GM21381 (cell line): ENCODE measurements around the gene PLCG2.
"Not testable (repeated sequence)": the region's sequence is repeated elsewhere in the genome, so short reads cannot be mapped to it uniquely, and the experiment has no call there.

ENCODE experiments used
- ATAC-seq: cut with Tn5 transposase; IDR thresholded peaks from one replicate; pipeline ENCODE4 v1.9.1; 2021; ENCODE audit warnings: mild to moderate bottlenecking, moderate library complexity; ENCODE audit not compliant: unreplicated experiment

Gene PLCG2

DNA sequence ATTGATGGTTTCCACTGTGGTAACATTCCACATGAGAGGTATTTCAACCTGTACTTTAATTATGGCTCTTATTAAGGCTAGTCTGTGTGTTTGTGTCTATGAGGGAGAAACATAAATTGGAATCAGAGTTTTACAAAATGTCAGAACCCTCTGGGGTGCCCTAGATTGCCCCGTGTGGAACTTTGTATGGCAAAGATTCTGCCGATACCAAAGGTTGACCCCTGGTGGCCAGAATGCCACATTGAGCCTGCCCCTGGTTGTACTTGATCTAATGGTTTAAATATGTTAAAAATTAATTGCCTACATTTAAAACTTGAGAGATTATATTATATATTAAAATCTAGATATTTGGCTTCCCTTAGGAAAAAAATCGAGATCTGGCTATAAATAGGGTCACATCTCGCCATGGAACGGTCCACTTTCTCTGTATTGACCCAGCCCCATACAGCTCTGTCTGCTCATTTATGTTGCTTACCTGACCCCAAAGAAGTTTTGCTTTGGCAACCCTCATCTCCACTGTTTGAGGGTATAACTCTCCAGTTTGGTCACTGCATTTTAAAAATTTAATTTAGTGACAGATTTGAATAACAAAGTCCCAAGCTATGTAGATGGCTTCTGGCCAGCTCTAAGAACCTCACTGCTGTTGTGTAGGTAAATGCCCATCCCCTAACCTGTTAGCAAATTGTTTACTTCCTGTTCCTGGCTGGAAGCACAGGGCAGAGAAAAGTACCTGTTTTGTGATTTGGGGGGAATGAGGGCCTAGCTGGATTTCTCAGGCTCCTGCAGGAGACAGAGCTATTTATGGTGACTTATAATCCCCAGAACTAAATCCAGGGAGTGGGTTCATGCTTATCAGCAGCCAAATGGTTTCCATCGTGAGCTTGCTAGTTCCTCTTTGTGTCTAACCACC lies 95.0 kb downstream of the PLCG2 start:
- ATAC-seq: peak; percentile 78

GRCh38 chr16:81875461-81875860 lies 96.4 kb downstream of the PLCG2 start:
- no peak for ATAC-seq

DNA sequence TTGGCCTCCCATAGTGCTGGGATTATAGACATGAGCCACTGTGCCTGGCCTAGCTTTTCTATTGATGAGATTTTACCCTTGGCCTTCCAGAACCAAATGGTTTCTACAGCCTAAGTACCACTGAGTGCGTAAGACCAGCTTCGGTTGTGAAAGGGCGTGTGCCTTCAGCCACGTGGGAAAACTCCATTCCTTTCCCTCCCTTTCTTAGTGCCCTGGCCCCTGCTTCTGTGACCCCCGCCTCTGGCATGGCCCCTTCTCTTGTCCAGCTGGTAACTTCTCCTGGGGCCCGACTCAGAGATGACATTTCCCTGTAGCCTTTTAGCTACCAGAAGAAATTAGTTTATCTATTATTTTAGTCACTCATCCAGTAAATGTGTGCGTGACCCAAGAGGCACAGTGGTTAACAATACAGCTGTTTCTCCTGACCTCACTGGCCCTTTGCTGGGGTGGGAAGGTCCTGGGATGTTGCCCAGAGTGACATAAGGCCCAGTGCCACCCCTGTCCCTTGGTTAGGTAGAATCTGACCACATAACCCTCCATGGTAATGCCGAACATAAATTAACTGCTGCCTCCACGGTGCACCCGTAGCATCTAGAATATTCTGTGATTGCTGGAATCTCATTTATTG lies 97.3 kb downstream of the PLCG2 start:
- ATAC-seq: no peak

DNA sequence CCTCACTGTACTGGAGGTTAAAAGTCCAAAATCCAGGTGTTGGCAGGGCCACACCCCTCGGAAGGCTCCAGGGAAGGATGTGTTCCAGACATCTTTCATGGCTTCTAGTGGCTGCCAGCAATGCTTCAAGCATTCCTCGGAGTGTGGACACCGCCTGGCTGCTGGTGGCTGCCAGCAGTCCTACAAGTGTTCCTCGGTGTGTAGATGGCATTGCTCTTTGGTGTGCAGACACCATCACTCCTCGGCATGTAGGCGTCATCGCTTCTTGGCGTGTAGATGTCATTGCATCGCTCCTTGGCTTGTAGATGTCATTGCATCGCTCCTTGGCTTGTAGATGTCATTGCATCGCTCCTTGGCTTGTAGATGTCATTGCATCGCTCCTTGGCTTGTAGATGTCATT lies 98.4 kb downstream of the PLCG2 start:
- ATAC-seq: not testable (repeated sequence)

DNA sequence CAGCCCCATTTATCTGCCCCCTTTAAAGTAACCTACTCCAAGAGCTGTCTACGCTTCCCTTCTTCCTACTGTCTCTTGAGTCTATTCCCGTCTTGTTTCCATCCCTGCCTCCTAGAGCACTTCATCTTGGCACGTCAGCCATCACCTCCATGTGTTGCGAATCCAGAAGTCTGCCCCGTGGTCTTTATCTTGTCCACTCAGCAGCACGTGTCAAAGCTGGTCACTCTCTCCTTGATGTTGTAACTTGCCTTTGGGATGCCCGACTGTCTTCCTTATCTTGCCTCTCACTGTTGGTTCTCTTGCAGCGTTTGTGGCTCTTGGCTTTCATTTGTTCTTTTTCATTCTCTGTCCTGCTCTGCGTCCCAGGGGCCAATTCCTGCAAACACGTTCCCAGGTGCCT lies 99.4 kb downstream of the PLCG2 start:
- no peak for ATAC-seq

- ATAC-seq: no peak
These were observed 100.5 kb downstream of the PLCG2 start for GRCh38 chr16:81879625-81880024.

DNA sequence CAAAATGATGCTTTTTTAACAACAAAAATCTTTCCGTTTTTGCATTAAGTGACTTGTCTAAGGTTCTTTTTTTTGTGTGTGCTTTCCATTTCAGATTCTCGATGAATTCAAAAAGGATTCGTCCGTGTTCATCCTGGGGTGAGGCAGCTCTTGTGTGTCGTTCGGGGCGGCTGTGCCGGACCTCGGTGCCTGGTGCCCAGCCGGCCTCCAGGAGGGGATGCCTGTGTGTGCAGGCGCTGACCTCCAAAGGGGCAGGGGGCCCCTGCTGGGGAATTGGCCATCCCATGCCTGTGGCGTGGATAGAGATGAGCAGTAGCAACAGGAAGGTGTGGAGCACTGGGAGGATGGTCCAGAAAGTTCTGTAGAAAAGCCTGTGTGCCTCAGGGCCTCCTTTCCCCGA lies 101.7 kb downstream of the PLCG2 start:
- ATAC-seq: no peak

GRCh38 chr16:81881228-81881627 lies 102.1 kb downstream of the PLCG2 start:
- ATAC-seq: no peak

DNA sequence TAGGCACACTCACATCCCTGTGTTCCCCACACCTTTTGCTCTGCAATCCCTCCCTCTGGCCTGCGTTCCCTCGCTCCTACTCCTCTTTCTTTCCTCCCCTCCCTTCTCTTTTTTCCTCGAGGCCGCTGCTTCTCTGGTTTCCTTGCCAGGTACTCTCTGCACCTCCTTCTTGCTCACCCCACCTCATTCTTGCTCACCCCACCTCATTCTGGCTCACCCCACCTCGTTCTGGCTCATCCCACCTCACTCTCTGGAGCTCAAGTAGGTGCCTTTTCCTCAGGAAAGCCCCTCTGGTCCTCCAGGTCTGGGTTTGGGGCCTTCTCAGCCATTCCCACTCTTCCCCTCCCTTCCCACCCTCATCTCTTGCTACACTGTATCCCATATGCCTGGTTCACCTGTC lies 103.5 kb downstream of the PLCG2 start:
- ATAC-seq: no peak

DNA sequence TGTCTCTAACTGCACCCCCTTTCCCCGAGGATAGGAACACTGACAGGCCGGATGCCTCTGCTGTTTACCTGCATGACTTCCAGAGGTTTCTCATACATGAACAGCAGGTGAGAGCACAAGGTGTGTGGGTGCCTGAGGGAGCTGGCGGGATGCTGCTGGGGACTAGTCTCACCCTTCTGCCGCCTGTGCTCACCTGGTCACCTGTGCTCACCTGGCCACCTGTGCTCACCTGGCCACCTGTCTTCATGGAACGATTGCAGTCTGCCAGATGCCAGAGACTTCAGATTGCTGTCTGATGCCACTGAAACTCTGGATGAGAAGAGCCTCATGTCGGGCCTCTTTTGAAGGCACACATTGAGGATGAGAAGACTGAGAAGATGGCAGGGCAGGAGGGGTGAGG lies 104.1 kb downstream of the PLCG2 start:
- ATAC-seq: no peak

- ATAC-seq: peak; percentile 53
These were observed 107.0 kb downstream of the PLCG2 start for GRCh38 chr16:81885976-81886586.

GRCh38 chr16:81888520-81889394 lies 109.7 kb downstream of the PLCG2 start:
- no peak for ATAC-seq

DNA sequence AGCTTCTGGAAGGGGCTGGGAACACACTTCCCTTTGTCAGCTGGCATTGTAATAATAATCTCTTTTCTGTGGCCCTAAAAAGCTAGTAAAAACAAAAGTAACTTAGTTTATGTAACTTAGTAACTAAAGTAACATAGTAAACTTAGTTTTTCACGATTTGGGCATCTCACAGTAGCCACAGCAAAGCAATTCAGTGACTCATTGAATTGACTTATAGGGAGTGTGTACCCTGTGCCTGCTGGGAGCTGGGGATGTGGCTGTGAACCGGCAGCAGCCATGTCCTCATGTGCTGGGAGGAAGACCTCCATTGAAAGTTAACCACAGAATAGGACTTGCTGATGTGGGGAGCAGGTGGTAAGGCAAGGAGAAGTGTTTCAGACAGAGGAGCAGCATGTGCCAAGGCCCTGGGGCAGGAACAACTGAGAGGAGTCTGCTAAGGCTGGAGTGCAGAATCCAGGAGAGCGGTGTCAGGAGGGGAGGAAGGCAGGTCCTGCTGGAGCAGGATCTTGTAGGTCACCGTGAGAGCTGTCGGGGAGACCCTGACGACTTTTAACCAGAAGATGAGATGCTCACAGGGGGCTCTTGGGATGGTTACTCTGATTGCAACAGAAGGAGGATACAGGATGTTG lies 112.8 kb downstream of the PLCG2 start:
- no peak for ATAC-seq

DNA sequence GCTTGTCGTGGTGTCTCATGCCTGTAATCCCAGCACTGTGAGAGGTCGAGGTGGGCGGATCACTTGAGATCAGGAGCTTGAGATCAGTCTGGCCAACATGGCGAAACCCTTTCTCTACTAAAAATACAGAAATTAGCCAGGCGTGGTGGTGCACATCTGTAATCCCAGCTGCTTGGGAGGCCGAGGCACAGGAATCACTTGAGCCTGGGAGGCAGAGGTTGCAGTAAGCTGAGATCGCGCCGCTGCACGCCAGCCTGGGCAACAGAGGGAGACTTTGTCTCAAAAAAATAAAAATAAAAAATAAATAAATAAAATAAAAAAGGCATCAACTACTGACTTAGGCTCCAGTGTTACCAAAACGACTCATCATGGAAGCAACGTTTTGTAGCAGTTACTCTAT lies 115.5 kb downstream of the PLCG2 start:
- no peak for ATAC-seq

DNA sequence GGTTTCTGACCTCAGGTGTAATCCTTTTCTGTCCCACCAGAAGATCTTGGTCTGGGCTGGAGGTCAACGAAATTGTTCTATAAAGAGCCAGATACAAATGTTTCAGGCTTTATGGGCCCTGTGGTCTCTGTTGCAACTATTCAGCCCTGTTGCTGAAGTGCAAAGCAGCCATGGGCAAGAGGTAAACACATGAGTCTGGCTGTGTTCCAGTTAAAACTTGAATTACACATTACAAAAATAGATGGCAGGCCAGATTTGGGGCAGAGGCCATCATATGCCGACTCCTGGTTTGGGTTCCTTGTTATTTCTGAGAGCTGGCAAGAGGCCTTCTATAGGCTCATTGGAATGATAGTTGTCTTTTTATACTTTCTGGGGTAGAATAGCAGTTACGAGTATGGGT lies 117.8 kb downstream of the PLCG2 start:
- no peak for ATAC-seq

DNA sequence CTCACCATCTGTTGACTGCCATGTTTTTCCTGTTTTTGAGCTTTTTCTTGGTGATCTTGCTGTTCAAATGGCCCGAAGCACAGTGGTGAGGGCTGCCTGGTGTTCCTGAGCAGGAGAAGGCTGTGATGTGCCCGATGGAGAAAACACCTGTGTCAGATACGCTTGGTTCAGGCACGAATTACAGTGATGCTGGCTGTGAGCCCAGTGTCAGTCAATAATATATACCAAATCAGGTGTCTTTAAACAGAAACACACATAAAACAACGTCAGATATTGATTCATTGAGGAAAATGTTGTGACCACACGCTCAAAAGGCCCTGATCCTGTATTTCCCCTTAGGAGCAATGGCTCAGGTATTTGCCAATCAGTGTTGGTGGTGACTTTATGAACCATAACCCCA lies 120.5 kb downstream of the PLCG2 start:
- ATAC-seq: no peak

DNA sequence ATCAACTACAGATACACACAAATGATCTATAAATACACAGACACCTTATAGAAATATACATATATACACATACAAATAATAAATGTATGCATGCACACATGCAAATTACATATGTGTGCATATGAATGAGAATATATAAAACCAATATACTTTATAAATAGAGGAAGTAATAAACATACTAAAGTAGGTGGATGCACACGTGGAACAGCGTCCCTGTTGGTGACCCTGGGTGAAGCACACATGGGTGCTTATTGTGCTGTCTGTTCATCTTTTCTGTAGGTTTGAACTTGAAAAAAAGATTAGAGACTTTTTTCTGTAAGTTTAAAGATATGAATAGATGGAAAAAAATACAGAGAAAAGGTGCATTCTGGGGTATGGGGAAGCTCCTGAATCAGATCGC lies 120.9 kb downstream of the PLCG2 start:
- ATAC-seq: no peak

- no peak for ATAC-seq
These were observed 121.4 kb downstream of the PLCG2 start for GRCh38 chr16:81900456-81900855.

- no peak for ATAC-seq
These were observed 122.4 kb downstream of the PLCG2 start for GRCh38 chr16:81901484-81901883.

- no peak for ATAC-seq
These were observed 122.9 kb downstream of the PLCG2 start for GRCh38 chr16:81902025-81902424.

GRCh38 chr16:81904320-81904719 lies 125.2 kb downstream of the PLCG2 start:
- no peak for ATAC-seq
